ENCODE data around the gene DNAJA2. TPM values are rescaled to one million over a fixed set of nuclear protein-coding genes. Genes with fewer than 3 reads are reported as not detected.

DNAJA2 gene
- total RNA-seq: 66.0 and 92.5 TPM in 2 replicates

GRCh38 chr16:46973207-46973995 lies at the start of gene DNAJA2:
Gene DNAJA2, minus strand, starts transcription at chr16:46973674. Its CDS starts 102 bp downstream, at chr16:46973572.

Other genes with a start within 250 kb of the DNAJA2 start
- gene MYLK3, start 225.3 kb downstream of the DNAJA2 start, total RNA-seq: 0.09 and 0.11 TPM in 2 replicates
- gene C16orf87, start 142.5 kb downstream of the DNAJA2 start, total RNA-seq: 9.1 and 9.3 TPM in 2 replicates
- 2.3 and 4.0 TPM in 2 replicates for gene GPT2, start 89.3 kb downstream of the DNAJA2 start, total RNA-seq
- 21.4 and 21.8 TPM in 2 replicates for gene NETO2, start 170.3 kb upstream of the DNAJA2 start, total RNA-seq

Data from dermis lymphatic vessel endothelial cell (primary cell).